DND-41 (cell line): ENCODE data around the gene SPI1.

Experiments
- EZH2 ChIP-seq: IDR thresholded peaks from 3 replicates; pipeline ENCODE4 v1.6.1; 2012; ENCODE audit warnings: borderline replicate concordance, low read depth, mild to moderate bottlenecking, moderate library complexity, low read length, inconsistent platforms; ENCODE audit not compliant: severe bottlenecking
- TF ChIP-seq, protein P1 (sequence below): IDR thresholded peaks from 2 replicates; pipeline ENCODE4 v1.5.1; 2012; ENCODE audit warnings: borderline replicate concordance, low read length, moderate library complexity, mild to moderate bottlenecking; ENCODE audit not compliant: poor library complexity, severe bottlenecking; ENCODE audit errors: extremely low read depth

DNA sequence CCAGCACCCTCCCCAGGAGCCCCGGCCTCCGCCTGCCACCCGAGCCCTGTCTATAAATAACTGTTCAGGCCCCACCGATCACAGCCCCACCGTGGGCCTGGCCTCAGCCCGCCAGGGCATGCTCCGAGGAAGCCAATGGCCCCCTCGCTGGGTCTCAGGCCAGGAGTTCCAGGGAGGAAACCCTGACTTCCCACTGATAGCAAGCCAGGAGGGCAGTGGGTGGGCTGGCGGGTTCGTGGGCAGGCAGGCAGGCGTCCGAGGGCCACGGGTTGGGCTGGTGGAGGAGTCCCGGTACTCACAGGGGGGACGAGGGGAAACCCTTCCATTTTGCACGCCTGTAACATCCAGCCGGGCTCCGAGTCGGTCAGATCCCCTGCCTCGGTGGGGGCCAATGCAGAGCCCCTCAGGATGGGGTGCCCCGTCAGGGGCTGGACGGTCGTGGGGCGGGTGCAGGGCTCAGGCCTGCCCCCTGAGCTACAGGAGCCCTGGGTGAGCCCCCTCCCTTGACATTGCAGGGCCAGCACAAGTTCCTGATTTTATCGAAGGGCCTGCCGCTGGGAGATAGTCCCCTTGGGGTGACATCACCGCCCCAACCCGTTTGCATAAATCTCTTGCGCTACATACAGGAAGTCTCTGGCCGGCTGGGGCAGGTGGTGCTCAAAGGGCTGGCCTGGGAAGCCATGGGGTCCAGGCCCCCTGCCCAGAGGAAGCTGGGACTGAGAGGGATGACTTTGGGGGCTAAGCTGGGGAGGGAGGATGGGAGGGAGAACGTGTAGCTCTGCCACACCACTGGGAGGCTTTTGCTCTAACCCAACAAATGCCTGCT lies at the start of gene SPI1:
- TF ChIP-seq, protein P1, sequence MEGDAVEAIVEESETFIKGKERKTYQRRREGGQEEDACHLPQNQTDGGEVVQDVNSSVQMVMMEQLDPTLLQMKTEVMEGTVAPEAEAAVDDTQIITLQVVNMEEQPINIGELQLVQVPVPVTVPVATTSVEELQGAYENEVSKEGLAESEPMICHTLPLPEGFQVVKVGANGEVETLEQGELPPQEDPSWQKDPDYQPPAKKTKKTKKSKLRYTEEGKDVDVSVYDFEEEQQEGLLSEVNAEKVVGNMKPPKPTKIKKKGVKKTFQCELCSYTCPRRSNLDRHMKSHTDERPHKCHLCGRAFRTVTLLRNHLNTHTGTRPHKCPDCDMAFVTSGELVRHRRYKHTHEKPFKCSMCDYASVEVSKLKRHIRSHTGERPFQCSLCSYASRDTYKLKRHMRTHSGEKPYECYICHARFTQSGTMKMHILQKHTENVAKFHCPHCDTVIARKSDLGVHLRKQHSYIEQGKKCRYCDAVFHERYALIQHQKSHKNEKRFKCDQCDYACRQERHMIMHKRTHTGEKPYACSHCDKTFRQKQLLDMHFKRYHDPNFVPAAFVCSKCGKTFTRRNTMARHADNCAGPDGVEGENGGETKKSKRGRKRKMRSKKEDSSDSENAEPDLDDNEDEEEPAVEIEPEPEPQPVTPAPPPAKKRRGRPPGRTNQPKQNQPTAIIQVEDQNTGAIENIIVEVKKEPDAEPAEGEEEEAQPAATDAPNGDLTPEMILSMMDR: no peak
- TF ChIP-seq EZH2: no peak
